HG03439 (cell line): ENCODE results near the gene ATCAY.
"Not testable (repeated sequence)": the region's sequence is repeated elsewhere in the genome, so short reads cannot be mapped to it uniquely, and the experiment has no call there.

Experiments used
- ATAC-seq: cut with Tn5 transposase; IDR thresholded peaks from one replicate; pipeline ENCODE4 v1.9.1; 2021; ENCODE audit warnings: mild to moderate bottlenecking, moderate library complexity; ENCODE audit not compliant: unreplicated experiment

The ATCAY gene

DNA sequence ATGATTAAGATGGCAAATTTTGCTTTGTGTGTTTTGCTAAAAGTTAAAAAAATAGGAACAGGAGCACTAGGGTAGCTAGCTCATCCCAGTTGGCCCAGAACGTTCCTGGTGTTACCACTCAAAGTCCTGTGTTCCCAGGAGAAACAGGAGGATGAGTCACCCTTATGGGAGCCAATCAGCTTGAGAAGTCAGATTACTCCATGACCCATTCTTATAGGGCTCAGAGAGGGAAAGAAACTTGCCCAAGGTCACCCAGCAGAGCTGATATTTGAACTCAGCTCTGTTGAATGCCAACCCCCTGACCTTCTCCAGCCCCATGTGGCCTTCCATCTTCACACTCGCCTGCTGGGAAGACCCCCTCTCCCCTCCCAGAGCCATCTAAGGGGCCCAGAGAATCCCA is 65.4 kb downstream of the ATCAY start:
- no peak for ATAC-seq

GRCh38 chr19:3947316-3947933 is 66.9 kb downstream of the ATCAY start:
- not testable (repeated sequence) for ATAC-seq

DNA sequence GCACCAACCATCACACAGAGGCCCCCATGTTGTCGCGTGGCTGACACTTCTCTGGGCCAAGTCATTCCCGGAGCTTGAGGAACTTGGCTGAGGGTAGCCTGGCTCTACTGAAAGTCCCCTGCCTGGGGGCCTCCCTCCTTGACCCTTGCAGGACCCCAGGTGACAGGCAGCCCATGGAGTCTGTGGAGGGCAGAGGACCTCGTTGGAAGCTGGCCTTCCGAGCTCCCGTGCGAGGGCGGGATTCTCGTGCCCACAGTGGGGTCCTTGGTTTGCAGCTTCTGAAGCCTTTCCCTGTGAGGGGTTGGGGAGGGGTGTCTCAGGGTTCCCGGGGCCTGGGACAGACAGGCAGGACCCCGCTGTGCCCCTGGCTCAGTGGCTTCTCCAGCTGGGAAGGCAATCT is 68.8 kb downstream of the ATCAY start:
- no peak for ATAC-seq

GRCh38 chr19:3949997-3950859 is 69.7 kb downstream of the ATCAY start:
- no peak for ATAC-seq

- no peak for ATAC-seq
Measured at GRCh38 chr19:3950871-3951861, 70.7 kb downstream of the ATCAY start.

DNA sequence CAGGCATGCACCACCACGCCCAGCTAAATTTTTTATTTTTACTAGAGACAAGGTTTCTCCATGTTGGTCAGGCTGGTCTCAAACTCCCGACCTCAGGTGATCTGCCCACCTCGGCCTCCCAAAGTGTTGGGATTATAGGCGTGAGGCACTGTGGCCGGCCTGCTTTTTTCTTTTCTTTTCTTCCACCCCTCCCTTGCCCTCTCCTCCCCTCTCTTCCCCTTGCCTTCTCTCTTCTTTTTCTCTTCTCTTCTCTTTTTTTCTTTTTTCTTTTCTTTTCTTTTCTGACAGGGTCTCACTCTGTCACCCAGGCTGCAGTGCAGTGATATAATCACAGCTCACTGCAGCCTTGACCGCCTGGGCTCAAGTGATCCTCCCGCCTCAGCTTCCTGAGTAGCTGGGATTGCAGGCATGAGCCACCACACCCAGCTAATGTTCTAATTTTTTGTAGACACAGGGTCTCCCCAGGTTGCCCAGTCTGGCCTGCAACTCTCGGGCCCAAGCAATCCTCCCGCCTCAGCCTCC is 72.3 kb downstream of the ATCAY start:
- ATAC-seq: not testable (repeated sequence)

DNA sequence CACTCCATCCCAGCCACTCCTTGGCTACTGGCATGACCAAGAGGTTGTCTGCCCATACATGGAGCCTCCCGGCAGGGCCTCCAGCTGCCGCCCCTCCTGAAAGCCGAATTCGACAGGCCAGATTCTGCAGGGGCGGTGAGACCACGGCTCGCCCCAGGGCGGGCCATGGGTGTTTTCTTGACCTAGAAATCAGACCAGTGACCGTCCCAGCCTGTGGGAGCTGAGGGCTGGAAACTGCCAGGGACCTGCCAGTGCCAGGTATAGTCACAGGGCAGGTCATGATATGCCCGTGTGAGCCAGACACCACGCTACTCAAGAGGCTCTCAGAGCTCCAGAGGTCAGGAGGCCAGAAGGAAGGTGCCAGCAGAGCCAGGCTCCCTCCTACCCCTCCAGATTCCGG is 73.6 kb downstream of the ATCAY start:
- no peak for ATAC-seq

DNA sequence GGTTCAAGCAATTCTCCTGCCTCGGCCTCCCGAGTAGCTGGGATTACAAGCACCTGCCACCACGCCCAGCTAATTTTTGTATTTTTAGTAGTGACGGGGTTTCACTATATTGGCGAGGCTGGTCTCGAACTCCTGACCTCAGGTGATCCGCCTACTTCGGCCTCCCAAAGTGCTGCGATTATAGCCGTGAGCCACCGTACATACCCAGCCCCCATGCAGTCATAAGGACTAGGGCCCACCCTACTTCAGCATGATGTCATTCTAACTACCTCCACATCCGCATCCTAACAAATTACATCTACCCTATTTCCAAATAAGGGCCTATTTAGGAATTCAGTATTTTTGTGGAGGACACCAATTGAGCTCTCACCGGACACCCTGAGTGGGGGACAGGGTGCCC is 74.8 kb downstream of the ATCAY start:
- not testable (repeated sequence) for ATAC-seq

DNA sequence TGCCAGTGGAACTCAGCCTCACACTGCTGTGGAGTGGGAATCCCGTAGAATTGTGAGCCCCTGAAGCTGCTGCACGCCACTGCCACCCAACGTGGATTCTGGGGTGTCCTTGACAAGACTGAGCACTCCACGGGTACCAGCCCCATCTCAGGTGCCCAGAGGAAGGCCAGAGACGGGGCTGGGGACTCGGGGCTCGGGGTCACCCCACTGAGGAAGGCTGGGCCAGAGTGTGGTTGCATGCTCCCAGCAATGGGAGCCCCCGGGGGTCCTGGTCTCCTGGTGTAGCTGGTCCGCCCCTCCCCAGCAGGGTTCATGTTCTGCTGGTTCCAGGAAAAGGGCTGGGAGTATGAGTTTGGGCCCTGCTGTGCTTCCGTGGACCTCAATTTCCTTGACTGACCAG is 75.2 kb downstream of the ATCAY start:
- no peak for ATAC-seq

DNA sequence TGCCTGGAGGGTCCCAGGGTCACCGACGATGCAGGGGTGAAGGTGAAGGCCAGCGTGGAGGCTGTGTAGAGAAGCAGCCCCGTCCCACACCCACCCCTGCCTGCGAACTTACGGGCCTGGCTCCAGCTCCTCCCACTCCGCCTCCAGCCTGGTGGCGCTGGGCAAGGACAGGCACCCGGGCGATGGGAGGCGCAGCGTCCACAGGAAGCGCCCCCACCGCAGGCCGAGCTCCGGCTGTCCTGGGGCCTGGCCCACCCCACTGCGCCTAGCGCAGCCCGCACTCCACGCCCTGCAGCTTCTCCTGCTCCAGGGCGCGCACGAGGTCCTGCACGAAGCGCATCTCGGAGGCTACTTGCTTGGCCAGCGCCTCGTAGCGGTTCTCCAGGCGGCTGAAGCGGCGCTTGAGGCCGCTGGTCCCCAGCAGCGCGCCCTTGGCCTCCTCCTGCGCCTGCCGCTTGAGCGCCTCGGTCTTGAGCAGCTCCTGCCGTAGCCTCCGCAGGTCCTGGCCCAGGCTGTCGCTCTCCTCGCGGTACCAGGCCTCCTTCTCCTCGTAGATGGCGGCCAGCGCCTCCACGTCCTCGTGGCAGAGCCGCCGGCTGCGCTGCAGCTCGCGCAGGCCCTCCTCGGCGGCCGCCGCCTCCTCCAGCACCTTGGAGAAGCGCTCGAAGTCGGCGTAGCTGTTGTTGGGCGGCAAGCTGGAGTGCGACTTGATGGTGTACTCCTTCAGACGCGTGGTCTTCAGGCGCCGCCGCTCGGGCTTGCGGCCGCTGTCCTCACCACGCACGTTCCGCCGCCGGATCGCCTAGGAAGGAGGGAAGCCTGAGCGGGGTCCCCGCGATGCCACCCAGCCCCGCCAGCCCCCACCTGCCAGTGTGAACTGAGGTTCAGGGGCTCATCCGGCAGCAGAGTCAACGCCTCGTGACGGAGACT is 78.6 kb downstream of the ATCAY start:
- no peak for ATAC-seq

DNA sequence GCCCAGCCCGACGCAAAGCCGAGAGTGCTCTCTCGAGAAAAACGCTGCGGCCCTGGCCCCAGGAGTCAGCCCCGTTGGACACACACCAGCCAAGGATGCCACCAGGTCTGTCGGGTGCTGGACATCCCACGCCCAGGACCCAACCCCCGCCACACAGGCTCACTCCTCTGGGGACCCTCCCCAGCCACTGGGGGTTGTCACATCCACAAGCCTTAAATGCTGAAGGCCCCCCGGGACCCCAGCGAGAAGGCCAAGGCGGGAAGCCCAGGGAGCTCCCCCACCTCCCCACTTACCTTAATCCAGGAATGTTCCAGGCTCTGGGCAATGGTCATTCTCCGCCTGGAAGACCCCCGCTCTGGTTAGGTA is 79.3 kb downstream of the ATCAY start:
- ATAC-seq: no peak

DNA sequence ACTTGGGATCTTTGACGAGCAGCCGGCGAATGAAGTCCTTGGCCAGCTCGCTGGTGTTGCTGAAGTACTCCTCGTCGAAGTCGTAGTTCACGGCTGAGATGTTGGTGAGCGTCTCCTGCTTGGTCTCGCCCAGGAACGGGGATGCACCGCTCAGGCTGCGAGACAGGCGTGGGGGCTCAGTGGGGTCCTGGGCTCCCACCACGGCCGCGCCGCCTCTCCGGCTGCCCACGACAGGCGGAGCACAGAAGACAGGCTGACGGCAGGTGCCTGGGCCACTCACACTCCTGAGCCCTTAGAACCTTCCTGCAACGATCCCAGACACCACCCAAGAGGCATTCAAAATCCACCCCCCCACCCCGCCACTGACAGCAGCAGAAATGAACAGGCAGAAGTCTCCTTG is 80.5 kb downstream of the ATCAY start:
- ATAC-seq: no peak

DNA sequence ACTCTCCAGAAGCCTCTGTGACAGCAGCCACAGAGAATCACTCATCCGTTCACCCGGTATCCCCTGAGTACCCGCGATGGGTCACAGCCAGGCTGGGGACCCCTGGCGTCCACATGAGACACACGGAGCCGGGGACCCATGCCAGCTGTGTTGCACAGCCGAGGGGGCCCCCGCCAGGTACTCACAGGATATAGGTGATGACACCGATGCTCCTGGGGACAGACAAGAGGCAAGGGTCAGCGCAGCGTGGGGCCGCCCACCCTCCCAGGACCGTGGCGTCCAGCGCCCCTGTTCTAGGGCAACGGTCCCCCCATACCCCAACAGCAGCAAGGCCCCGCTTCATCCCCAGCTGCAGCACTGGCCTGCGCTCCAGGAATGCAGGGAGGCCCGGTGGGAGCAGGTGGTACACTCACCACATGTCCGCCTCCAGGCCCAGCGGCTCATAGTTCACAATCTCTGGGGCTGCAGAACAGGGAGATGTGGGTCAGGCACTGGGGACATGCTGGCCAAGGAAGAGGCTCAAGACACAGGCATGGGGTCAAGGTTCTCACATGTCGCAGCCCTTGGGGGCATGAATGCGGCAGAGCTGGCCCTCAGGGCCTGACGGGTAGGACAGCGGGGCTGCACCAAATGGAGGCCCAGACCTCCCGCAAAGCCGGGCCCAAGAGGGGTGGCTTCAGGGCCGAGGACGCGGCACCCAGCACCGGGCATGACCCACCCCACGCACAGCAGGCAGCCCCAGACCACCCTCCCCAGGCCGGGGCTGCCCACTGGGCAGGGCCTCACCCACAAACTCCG is 83.2 kb downstream of the ATCAY start:
- no peak for ATAC-seq

DNA sequence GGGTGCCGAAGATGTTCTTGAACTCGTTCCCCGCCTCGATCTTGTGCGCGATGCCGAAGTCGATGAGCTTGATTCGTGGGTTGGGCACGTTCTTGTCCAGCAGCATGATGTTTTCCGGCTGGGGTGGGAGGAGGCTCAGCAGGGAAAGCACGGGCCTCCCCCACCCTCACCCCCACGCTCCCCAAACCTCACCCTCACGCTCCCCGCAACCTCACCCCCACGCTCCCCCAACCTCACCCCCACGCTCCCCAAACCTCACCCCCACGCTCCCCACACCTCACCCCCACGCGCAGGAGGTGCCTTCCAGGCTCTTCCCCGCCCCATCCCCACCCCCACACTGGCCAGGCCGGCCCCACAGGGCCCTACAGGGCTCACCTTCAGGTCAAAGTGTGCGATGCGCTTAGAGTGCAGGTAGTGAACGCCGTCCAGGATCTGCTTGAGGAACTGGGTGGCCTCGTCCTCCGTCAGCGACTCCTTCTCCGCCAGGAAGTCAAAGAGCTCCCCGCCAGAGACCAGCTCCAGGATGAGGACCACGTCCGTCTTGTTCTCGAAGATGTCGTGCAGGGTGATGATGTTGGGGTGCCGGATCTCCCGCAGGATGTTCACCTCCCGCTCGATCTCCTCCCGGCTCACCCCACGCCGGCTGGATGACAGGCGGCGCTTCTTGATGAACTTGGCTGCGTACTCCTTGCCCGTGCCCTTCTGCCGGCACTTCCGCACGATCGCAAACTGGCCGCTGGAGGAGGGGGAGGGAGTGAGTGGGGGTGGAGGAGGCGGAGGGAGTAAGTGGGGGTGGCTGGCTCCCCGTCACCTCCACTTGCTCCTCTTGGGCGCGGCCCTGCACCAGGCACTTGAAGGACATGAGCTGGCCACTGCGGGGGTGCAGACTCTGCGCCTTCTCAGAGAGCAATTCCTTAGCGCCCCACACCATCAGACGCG is 84.0 kb downstream of the ATCAY start:
- ATAC-seq: no peak

DNA sequence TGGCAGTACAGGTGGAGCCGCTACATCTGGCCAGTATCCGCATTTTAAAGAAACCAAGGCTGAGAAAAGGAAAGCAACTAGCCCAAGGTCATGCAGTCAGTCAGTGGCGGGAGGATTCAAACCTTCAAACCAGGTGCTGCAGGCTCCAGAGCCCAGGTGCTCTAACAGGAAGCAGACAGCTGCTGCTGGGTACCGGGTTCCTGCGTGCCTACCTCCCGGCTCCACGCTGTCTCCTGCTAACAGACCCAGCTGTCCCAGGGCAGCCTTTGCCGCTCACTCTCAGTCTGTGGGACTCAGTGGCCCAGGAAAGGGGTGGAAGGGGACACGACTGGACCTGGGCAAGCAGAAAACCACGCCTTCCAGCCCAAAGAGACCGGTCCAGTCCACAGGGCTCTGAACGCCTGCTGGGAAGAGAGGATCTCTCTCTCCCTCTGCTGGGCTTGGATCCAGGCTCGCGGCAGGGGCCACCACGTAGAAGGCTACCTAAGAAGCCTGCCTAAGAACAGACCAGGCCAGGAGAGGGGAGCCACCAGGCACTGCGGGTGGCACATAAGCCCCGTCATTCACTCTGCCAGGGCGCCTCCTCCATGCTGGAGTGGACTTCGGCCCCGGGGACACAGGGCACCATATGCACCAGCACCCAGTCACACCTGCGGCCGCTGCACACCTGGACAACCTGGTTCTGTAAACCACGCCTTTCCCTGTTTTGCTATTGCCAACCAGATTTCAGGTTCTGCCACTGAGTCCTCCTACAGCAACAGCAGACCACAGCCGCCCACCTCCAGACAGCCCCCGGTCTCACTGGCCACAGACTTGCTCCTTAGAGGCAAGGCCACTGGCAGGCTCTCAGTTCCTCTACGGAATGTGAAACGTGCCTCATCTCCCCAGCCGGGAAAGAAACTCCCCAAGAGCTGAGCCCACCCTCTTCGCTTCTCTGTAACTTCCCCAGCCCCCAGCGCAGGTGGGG is 85.8 kb downstream of the ATCAY start:
- no peak for ATAC-seq

DNA sequence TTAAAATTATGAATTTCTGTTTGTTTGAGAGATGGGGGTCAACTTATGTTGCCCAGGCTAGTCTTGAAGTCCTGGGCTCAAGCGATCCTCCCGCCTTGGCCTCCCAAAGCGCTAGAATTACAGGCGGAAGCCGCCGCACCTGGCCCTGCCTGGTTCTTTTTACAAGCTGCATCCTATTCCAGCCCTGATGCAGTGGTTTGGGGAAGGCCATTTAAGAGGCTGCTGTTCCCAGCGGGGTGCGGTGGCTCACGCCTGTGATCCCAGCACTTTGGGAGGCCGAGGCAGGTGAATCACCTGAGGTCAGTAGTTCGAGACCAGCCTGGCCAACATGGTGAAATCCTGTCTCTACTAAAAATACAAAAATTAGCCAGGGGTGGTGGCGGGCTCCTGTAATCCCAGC is 87.5 kb downstream of the ATCAY start:
- not testable (repeated sequence) for ATAC-seq
